ENCODE measurements around the gene MEOX1. TPM values are rescaled to one million over a fixed set of nuclear protein-coding genes. Genes with fewer than 3 reads are reported as not detected.

Gene MEOX1
- total RNA-seq, 2 donors from 2014 or later, result 3.9 to 13.8 TPM

- Histone ChIP-seq H3K4me1 (peaks cover 0 to 29% of the 10 kb centered on the region in 2 donors), H3K36me3 (no peaks in the 10 kb centered on the region), H3K9me3 (no peaks in the 10 kb centered on the region), H3K4me3 (no peak overlapping the region), H3K27ac (no peak overlapping the region), H3K27me3 (no peaks in the 10 kb centered on the region)
- no peak for TF ChIP-seq CTCF (IDR thresholded peaks at IDR 0.05)
- DNase-seq (ENCODE audit: low spot score), result no peak
These were observed 66.3 kb downstream of the MEOX1 start for GRCh38 chr17:43595466-43595865.

- TF ChIP-seq CTCF (IDR thresholded peaks at IDR 0.05), result peak in 1 of 2 donors; percentile 9
- DNase-seq (ENCODE audit: low spot score), result peak; percentile 90
- Histone ChIP-seq H3K27ac (peak overlapping the region; percentile 79 to 86), H3K27me3 (no peaks in the 10 kb centered on the region), H3K9me3 (no peaks in the 10 kb centered on the region), H3K36me3 (no peaks in the 10 kb centered on the region), H3K4me1 (peaks cover 0 to 34% of the 10 kb centered on the region in 2 donors), H3K4me3 (peak overlapping the region in 1 of 2 donors; percentile 13)
These were observed 69.8 kb downstream of the MEOX1 start for GRCh38 chr17:43591779-43592562.

GRCh38 chr17:43591001-43591400 lies 70.7 kb downstream of the MEOX1 start:
- Histone ChIP-seq H3K36me3 (no peaks in the 10 kb centered on the region), H3K4me1 (peaks cover 0 to 34% of the 10 kb centered on the region in 2 donors), H3K9me3 (no peaks in the 10 kb centered on the region), H3K27me3 (no peaks in the 10 kb centered on the region), H3K4me3 (no peak overlapping the region), H3K27ac (peak overlapping the region; percentile 79 to 86)
- DNase-seq (ENCODE audit: low spot score), result no peak
- no peak for TF ChIP-seq CTCF (IDR thresholded peaks at IDR 0.05)

Other genes with a start within 250 kb of the MEOX1 start
- gene DHX8, start 177.9 kb downstream of the MEOX1 start, total RNA-seq, result 10 to 100 TPM; 18.5 to 26.1 TPM
- 1 to 10 TPM; 3.1 to 5.0 TPM for gene ETV4, start 115.6 kb downstream of the MEOX1 start, total RNA-seq
- not detected for gene SOST, start 96.9 kb upstream of the MEOX1 start, total RNA-seq
- 100 to 1,000 TPM; 151 to 175 TPM for gene DUSP3, start 117.1 kb upstream of the MEOX1 start, total RNA-seq
- gene CFAP97D1, start 118.5 kb upstream of the MEOX1 start, total RNA-seq, result not detected
- 10 to 100 TPM; 35.0 to 36.2 TPM for gene MPP3, start 171.2 kb upstream of the MEOX1 start, total RNA-seq
- 10 to 100 TPM; 11.8 to 30.4 TPM for gene CD300LG, start 185.3 kb upstream of the MEOX1 start, total RNA-seq
- gene MPP2, start 245.6 kb upstream of the MEOX1 start, total RNA-seq, result 10 to 100 TPM; 11.9 to 15.6 TPM

All from right atrium auricular region (tissue), 2 donors.